Activated T-helper 9 cell treated with anti-CD3 and anti-CD28 coated beads, Interleukin-2, amount 50 U/mL, for 16 hours (primary cell): ENCODE data around the gene RBM6.

ENCODE experiments used
- DNase-seq: peaks from one replicate; pipeline ENCODE4 v3.0.0-alpha.2; 2020; ENCODE audit warnings: low read depth

Gene RBM6

DNA sequence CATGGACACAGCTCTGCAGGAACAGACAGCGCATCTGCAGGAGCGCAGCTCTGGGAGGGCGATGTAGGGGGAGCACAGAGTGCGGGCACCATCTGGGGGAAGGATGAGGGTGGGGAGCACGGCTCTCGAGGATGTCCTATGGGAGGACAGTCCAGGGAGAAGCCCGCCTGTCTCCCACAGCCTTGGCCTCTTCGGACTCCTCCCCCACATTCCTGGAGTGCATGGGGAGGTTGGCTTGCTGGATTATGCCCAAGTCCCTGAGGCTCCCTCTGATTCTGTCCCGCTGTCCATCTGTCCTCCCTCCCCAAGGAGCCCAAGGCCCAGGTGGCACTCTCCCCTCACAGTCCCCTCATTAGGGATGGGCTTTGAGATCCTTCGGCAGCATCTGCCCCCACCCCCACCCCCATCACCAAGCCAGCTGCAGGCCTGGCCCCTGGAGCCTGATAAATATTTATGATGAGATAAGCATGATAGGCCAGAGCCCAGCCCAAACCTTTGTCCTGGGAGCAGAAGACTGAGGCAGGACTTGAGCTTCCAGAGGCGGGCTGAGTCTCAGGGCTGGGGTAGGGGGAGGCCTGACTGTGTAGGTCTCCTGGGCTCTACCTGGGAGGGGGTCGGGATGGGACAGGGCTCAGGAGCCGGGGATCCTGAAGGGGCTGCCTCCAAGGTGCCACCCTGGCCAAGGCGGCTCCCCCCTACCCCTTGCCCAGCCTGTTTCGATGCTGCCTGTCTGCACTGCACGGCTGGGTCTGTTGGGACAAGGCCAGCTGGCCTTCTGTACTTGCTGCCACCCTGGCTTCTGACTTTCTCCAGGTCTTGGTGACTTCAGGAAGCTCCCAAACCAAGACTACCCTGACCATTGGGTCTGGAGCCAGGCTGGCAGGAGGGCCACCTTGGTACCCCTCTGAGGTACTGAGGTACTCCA, 186.6 kb downstream of the RBM6 start:
- DNase-seq = no peak
